H1 (cell line): ENCODE data around the gene PRSS2. TPM values are rescaled to one million over a fixed set of nuclear protein-coding genes. Genes with fewer than 3 reads are reported as not detected.

ENCODE experiments used
- CTCF ChIA-PET: fragments of 300-600 bp; sonication (Branson Sonifier 250); formaldehyde crosslinking; loops from one replicate; lab custom pipeline; 2021; ENCODE audit not compliant: partially characterized antibody; lab: Charles Lee
- POLR2A ChIA-PET: fragments of 300-600 bp; sonication (Branson Sonifier 250); formaldehyde crosslinking; loops from one replicate; lab custom pipeline; 2021; ENCODE audit warnings: inconsistent platforms; ENCODE audit not compliant: partially characterized antibody; lab: Charles Lee
- DNase-seq, 2 experiments: peaks; one replicate each; pipeline versions ENCODE4 v3.0.0 to v3.0.0-alpha.2; 2010 to 2022; ENCODE audit warnings: low spot score in 2 of 2, low read depth in 1 of 2, mixed read lengths in 1 of 2
- FAIRE-seq: peaks from 2 replicates; lab custom pipeline; 2011; peaks lifted over from hg19 to GRCh38; lab: Jason Lieb, UNC
- H2AFZ ChIP-seq: 2 replicates; pipeline ENCODE4 v1.8.1; 2012; ENCODE audit warnings: low read length, inconsistent platforms
- H2AK5ac ChIP-seq: 2 replicates; pipeline ENCODE4 v1.6.1; 2013; ENCODE audit warnings: low read depth, low read length
- H2BK120ac ChIP-seq: replicated peaks from 2 replicates; pipeline ENCODE3; 2013; ENCODE audit warnings: low read depth, low read length, inconsistent platforms
- H2BK12ac ChIP-seq: 2 replicates; pipeline ENCODE4 v1.6.1; 2013; ENCODE audit warnings: low read depth, low read length
- H2BK15ac ChIP-seq: 2 replicates; pipeline ENCODE4 v1.6.1; 2013; ENCODE audit warnings: low read length
- H2BK20ac ChIP-seq: 2 replicates; pipeline ENCODE4 v1.6.1; 2013; ENCODE audit warnings: low read length
- H2BK5ac ChIP-seq: 2 replicates; pipeline ENCODE4 v1.6.1; 2013; ENCODE audit warnings: low read depth, low read length
- H3K14ac ChIP-seq: 2 replicates; pipeline ENCODE4 v1.6.1; 2013; ENCODE audit warnings: inconsistent platforms; ENCODE audit not compliant: insufficient read length
- H3K18ac ChIP-seq: 2 replicates; pipeline ENCODE4 v1.6.1; 2013; ENCODE audit warnings: low read length; ENCODE audit errors: extremely low read depth
- H3K23ac ChIP-seq: 2 replicates; pipeline ENCODE4 v1.6.1; 2013; ENCODE audit warnings: inconsistent platforms; ENCODE audit not compliant: insufficient read length
- H3K23me2 ChIP-seq: 2 replicates; pipeline ENCODE4 v1.6.1; 2013; ENCODE audit warnings: low read depth, low read length
- H3K27ac ChIP-seq: 2 replicates; pipeline ENCODE4 v1.6.1; 2011; ENCODE audit warnings: low read depth, low read length, inconsistent platforms
- H3K27me3 ChIP-seq, 4 experiments: replicated peaks in 1 of 4; 1 replicate in 1 of 4; 2 replicates in 3 of 4; pipeline versions ENCODE4 v1.6.1 to v1.8.1; 2011 to 2013; ENCODE audit warnings: low read length in 3 of 4, mild to moderate bottlenecking in 3 of 4, inconsistent platforms in 2 of 4, mixed read lengths in 2 of 4, moderate library complexity in 1 of 4; ENCODE audit not compliant: control insufficient read depth in 3 of 4, insufficient read depth in 3 of 4; ENCODE audit errors: extremely low read depth in 1 of 4
- H3K36me3 ChIP-seq, 4 experiments: 2 replicates each; pipeline versions ENCODE4 v1.6.1 to v1.8.1; 2011 to 2013; ENCODE audit warnings: mild to moderate bottlenecking in 4 of 4, low read length in 3 of 4, moderate library complexity in 2 of 4, control low read depth in 1 of 4, inconsistent platforms in 1 of 4; ENCODE audit not compliant: insufficient read depth in 4 of 4, control insufficient read depth in 2 of 4
- H3K4ac ChIP-seq: replicated peaks from 2 replicates; pipeline ENCODE3; 2013; ENCODE audit warnings: low read length, low read depth, mixed read lengths, inconsistent platforms; ENCODE audit not compliant: insufficient read length
- H3K4me1 ChIP-seq, 4 experiments: replicated peaks in 1 of 4; 1 replicate in 1 of 4; 2 replicates in 3 of 4; pipeline versions ENCODE4 v1.6.1 to v1.8.1; 2011 to 2013; ENCODE audit warnings: low read length in 3 of 4, inconsistent platforms in 2 of 4, mixed read lengths in 1 of 4; ENCODE audit not compliant: insufficient read depth in 4 of 4, control insufficient read depth in 3 of 4
- H3K4me2 ChIP-seq, 2 experiments: 2 replicates each; pipeline versions ENCODE4 v1.6.1 to v1.8.1; 2011 to 2013; ENCODE audit warnings: low read depth in 2 of 2, low read length in 2 of 2, control low read depth in 1 of 2, inconsistent platforms in 1 of 2, mild to moderate bottlenecking in 1 of 2; ENCODE audit not compliant: insufficient read depth in 1 of 2
- H3K4me3 ChIP-seq, 4 experiments: fragments of 200-600, 300-600 bp in 1 of 4; sonication (generic), shearing (Covaris generic), sonication (Bioruptor Twin) in 1 of 4; 2 replicates each; pipeline versions ENCODE4 v1.5.1 to v1.8.1; 2011 to 2016; ENCODE audit warnings: low read length in 4 of 4, low read depth in 3 of 4, control low read depth in 2 of 4, inconsistent platforms in 2 of 4, mild to moderate bottlenecking in 2 of 4, mixed read lengths in 1 of 4, moderate library complexity in 1 of 4; ENCODE audit not compliant: insufficient read depth in 2 of 4; ENCODE audit errors: extremely low read depth in 1 of 4
- H3K56ac ChIP-seq: replicated peaks from 2 replicates; pipeline ENCODE3; 2013; ENCODE audit warnings: low read depth, mild to moderate bottlenecking, mixed read lengths, low read length, inconsistent platforms; ENCODE audit not compliant: insufficient read length
- H3K79me1 ChIP-seq: 2 replicates; pipeline ENCODE4 v1.6.1; 2013; ENCODE audit warnings: low read depth, low read length, control low read depth
- H3K79me2 ChIP-seq, 2 experiments: 2 replicates each; pipeline versions ENCODE4 v1.6.1 to v1.8.1; 2012 to 2013; ENCODE audit warnings: low read length in 2 of 2, mild to moderate bottlenecking in 2 of 2, inconsistent platforms in 1 of 2; ENCODE audit not compliant: insufficient read depth in 2 of 2, control insufficient read depth in 1 of 2
- H3K9ac ChIP-seq, 4 experiments: replicated peaks in 1 of 4; 1 replicate in 1 of 4; 2 replicates in 3 of 4; pipeline versions ENCODE4 v1.6.1 to v1.8.1; 2011 to 2013; ENCODE audit warnings: low read depth in 3 of 4, low read length in 3 of 4, control low read depth in 2 of 4, mild to moderate bottlenecking in 2 of 4, moderate library complexity in 2 of 4, inconsistent platforms in 1 of 4; ENCODE audit errors: extremely low read depth in 1 of 4
- H3K9me3 ChIP-seq, 2 experiments: 2 replicates each; pipeline versions ENCODE4 v1.6.1 to v1.8.1; 2012 to 2013; ENCODE audit warnings: mild to moderate bottlenecking in 2 of 2, moderate library complexity in 2 of 2, control low read depth in 1 of 2, inconsistent platforms in 1 of 2, low read depth in 1 of 2, low read length in 1 of 2, mixed read lengths in 1 of 2; ENCODE audit not compliant: insufficient read depth in 2 of 2
- H4K20me1 ChIP-seq, 2 experiments: replicated peaks in 1 of 2; 2 replicates each; pipeline versions ENCODE3 to v1.8.1; 2011 to 2013; ENCODE audit warnings: inconsistent platforms in 2 of 2, low read length in 2 of 2, mild to moderate bottlenecking in 1 of 2; ENCODE audit not compliant: insufficient read depth in 2 of 2, control insufficient read depth in 1 of 2
- H4K5ac ChIP-seq: 2 replicates; pipeline ENCODE4 v1.6.1; 2013; ENCODE audit warnings: low read length, low read depth, mixed read lengths, inconsistent platforms; ENCODE audit not compliant: insufficient read length
- H4K8ac ChIP-seq: 2 replicates; pipeline ENCODE4 v1.8.0; 2013; ENCODE audit warnings: mild to moderate bottlenecking, moderate library complexity, low read length, inconsistent platforms; ENCODE audit not compliant: insufficient read depth; ENCODE audit errors: extremely low read depth
- H4K91ac ChIP-seq: replicated peaks from 2 replicates; pipeline ENCODE3; 2013; ENCODE audit warnings: low read length, mixed read lengths, inconsistent platforms; ENCODE audit not compliant: insufficient read length
- BRCA1 ChIP-seq: IDR thresholded peaks from 2 replicates; pipeline ENCODE4 v1.6.1; 2012; ENCODE audit warnings: low read depth, low read length, improper control_type of control experiment
- CHD1 ChIP-seq: IDR thresholded peaks from 2 replicates; pipeline ENCODE4 v1.6.1; 2012; ENCODE audit warnings: low read depth, low read length, improper control_type of control experiment
- CTCF ChIP-seq, 3 experiments: IDR thresholded peaks; 1 replicate in 2 of 3; 2 replicates in 1 of 3; pipeline versions ENCODE4 v1.5.1 to v1.6.1; 2011; ENCODE audit warnings: low read length in 3 of 3, mild to moderate bottlenecking in 3 of 3, inconsistent platforms in 2 of 3, low read depth in 1 of 3, moderate library complexity in 1 of 3; ENCODE audit not compliant: insufficient read depth in 1 of 3; ENCODE audit errors: control extremely low read depth in 1 of 3
- KDM4A ChIP-seq: IDR thresholded peaks from one replicate; pipeline ENCODE4 v1.7.1; 2012; ENCODE audit warnings: low read depth, mild to moderate bottlenecking, moderate library complexity, low read length, inconsistent platforms; ENCODE audit not compliant: severe bottlenecking
- MAFK ChIP-seq: IDR thresholded peaks from 2 replicates; pipeline ENCODE4 v1.6.1; 2012; ENCODE audit warnings: low read depth, mild to moderate bottlenecking, improper control_type of control experiment, low read length
- SIN3A ChIP-seq, 2 experiments: IDR thresholded peaks in 1 of 2; conservative IDR thresholded peaks in 1 of 2; 2 replicates each; pipeline ENCODE4 v1.6.1; 2011 to 2012; ENCODE audit warnings: low read length in 2 of 2, improper control_type of control experiment in 1 of 2, low read depth in 1 of 2, mild to moderate bottlenecking in 1 of 2
- SP2 ChIP-seq: IDR thresholded peaks from 2 replicates; pipeline ENCODE4 v1.6.1; 2012; ENCODE audit warnings: mild to moderate bottlenecking, low read length, inconsistent platforms
- SUZ12 ChIP-seq: fragments of 200-600 bp; sonication (generic); IDR thresholded peaks from 2 replicates; pipeline ENCODE4 v1.6.1; 2012; ENCODE audit warnings: mild to moderate bottlenecking, inconsistent platforms, low read length, moderate library complexity, mixed read lengths
- WGBS, 2 experiments: shearing (Covaris generic) in 1 of 2; methylation state at CpG; one replicate each; pipeline versions ENCODE4 v1.1.6 to v1.1.7; 2013 to 2015; ENCODE audit warnings: low lambda C conversion rate in 2 of 2, mixed read lengths in 2 of 2, inconsistent platforms in 1 of 2, low coverage in 1 of 2, missing lambda C conversion rate in 1 of 2; ENCODE audit not compliant: insufficient replicate concordance in 2 of 2, insufficient coverage in 1 of 2, insufficient read length in 1 of 2; ENCODE audit errors: extremely low coverage in 1 of 2, missing lambda C conversion rate in 1 of 2; 5-methylcytosine and 5-hydroxymethylcytosine counted together
- polyA plus RNA-seq, 7 experiments: library from polyadenylated mRNA; depleted of rRNA in 3 of 7; stranded (reverse) in 5 of 7; unstranded in 2 of 7; fragments of >200 nt in 5 of 7; fragments of 200-250 nt in 2 of 7; gene quantifications; 1 replicate in 5 of 7; 2 replicates in 1 of 7; 4 replicates in 1 of 7; pipeline versions ENCODE4 v1.2.1 to v1.2.3, GENCODE V29; 2011 to 2013; ENCODE audit warnings: missing spikeins in 2 of 7, mixed read lengths in 2 of 7
- total RNA-seq: library from RNA; stranded (reverse); fragmentation: NEBNext Ultra II Directional; extraction: Animal tissue kit (Norgen Biotek cat#: 25700); gene quantifications from 2 replicates; pipeline ENCODE4 v1.2.1, GENCODE V29; 2021
- TF ChIP-seq, protein P1 (sequence below): IDR thresholded peaks from 2 replicates; pipeline ENCODE4 v1.6.1; 2011; ENCODE audit warnings: low read depth, mild to moderate bottlenecking, low read length; ENCODE audit not compliant: insufficient read depth
- TF ChIP-seq, protein P2 (sequence below): IDR thresholded peaks from 2 replicates; pipeline ENCODE4 v1.6.1; 2011; ENCODE audit warnings: low read length, improper control_type of control experiment

Gene PRSS2
- total and polyA plus RNA-seq, 2 of the 8 experiments (the other 6 are each of a cell fraction or from before 2014, with no cell fraction given) = not detected

GRCh38 chr7:142787783-142788182, 17.0 kb downstream of the PRSS2 start:
- no peaks in the 10 kb centered on the region for H3K79me1 ChIP-seq
- H2BK20ac ChIP-seq = 0 out of 2 replicates have a peak overlapping the region, but pooled peaks have one; percentile 34
- no peak overlapping the region for H2BK15ac ChIP-seq
- H4K5ac ChIP-seq = no peak overlapping the region
- H3K36me3 ChIP-seq = no peaks in the 10 kb centered on the region
- no peak overlapping the region for H3K4me3 ChIP-seq
- no peak overlapping the region for H3K9ac ChIP-seq
- 86% methylated on average over 6 of the region's 6 CpGs; no CpG with 5 or more reads in 1 of the 2 experiments for WGBS, 2 experiments
- H3K14ac ChIP-seq = no peak overlapping the region
- H3K27ac ChIP-seq = no peak overlapping the region
- DNase-seq (no peak), FAIRE-seq (no peak)
- no peak overlapping the region for H4K8ac ChIP-seq
- H3K4me2 ChIP-seq = no peak overlapping the region
- H3K23ac ChIP-seq = no peak overlapping the region
- no peak overlapping the region for H2AFZ ChIP-seq
- H3K18ac ChIP-seq = no peak overlapping the region
- no peak overlapping the region for H2AK5ac ChIP-seq
- H3K27me3 ChIP-seq = no peaks in the 10 kb centered on the region
- no peaks in the 10 kb centered on the region for H3K79me2 ChIP-seq
- no peak overlapping the region for H3K56ac ChIP-seq
- no peak overlapping the region for H2BK120ac ChIP-seq
- H3K9me3 ChIP-seq = no peaks in the 10 kb centered on the region
- ChIA-PET POLR2A (no interaction called here), CTCF (interaction anchor here (0.8 to 24.1 kb wide), 16 partner anchors 11 to 291 kb away, joined by 3 to 430 read pairs (median 4); no protein-coding TSS in a partner anchor)
- H3K4ac ChIP-seq = no peak overlapping the region
- no peaks in the 10 kb centered on the region for H3K23me2 ChIP-seq
- no peaks in the 10 kb centered on the region; a peak in 1 of 7 replicates for H3K4me1 ChIP-seq
- no peak overlapping the region for H2BK12ac ChIP-seq
- H4K91ac ChIP-seq = no peak overlapping the region
- H4K20me1 ChIP-seq = no peaks in the 10 kb centered on the region
- H2BK5ac ChIP-seq = no peak overlapping the region
- no peak for TF ChIP-seq SP2
- no peak for TF ChIP-seq SUZ12
- TF ChIP-seq CHD1 = no peak
- TF ChIP-seq, protein P1, sequence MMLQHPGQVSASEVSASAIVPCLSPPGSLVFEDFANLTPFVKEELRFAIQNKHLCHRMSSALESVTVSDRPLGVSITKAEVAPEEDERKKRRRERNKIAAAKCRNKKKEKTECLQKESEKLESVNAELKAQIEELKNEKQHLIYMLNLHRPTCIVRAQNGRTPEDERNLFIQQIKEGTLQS = no peak
- no peak for TF ChIP-seq MAFK
- TF ChIP-seq, protein P2, sequence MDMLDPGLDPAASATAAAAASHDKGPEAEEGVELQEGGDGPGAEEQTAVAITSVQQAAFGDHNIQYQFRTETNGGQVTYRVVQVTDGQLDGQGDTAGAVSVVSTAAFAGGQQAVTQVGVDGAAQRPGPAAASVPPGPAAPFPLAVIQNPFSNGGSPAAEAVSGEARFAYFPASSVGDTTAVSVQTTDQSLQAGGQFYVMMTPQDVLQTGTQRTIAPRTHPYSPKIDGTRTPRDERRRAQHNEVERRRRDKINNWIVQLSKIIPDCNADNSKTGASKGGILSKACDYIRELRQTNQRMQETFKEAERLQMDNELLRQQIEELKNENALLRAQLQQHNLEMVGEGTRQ = no peak
- TF ChIP-seq CTCF (IDR thresholded peaks at IDR 0.05; ENCODE audit: control extremely low read depth in 1 of 3, insufficient read depth in 1 of 3, low read depth in 1 of 3, low read length in 3 of 3) = no peak
- TF ChIP-seq BRCA1 = no peak
- TF ChIP-seq KDM4A = no peak
- TF ChIP-seq SIN3A (conservative IDR thresholded peaks at IDR 0.05 in 1 of 2, IDR thresholded peaks at IDR 0.05 in 1 of 2; ENCODE audit: low read depth in 1 of 2, low read length in 2 of 2) = no peak
